ENCODE data around the gene STK32C.

STK32C gene

DNA sequence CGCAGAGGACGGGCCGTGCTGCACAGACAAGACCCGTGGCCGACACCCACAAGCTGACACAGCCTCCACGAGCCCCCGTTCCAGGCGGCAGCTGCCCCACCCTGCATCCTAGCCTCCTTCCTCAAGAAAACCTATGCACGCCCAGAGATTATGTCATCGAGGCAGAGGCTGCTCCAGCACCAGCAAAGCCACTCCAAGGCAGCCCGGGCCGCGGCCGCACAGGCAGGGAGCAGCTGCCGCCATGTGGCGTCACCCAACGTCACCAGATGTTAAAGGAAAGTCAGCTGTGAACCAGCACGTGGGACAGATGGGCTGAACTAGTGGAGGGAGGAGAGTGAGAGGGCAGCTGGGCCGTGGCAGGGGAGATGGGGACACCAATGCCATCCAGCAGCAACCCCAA, 59.8 kb downstream of the STK32C start:
- no peak for DNase-seq (ENCODE audit: low spot score)

GRCh38 chr10:132246296-132246695, 61.5 kb downstream of the STK32C start:
- no peak for DNase-seq (ENCODE audit: low spot score)

- DNase-seq (ENCODE audit: low spot score): no peak
Observed at GRCh38 chr10:132245056-132245455, 62.7 kb downstream of the STK32C start.

DNA sequence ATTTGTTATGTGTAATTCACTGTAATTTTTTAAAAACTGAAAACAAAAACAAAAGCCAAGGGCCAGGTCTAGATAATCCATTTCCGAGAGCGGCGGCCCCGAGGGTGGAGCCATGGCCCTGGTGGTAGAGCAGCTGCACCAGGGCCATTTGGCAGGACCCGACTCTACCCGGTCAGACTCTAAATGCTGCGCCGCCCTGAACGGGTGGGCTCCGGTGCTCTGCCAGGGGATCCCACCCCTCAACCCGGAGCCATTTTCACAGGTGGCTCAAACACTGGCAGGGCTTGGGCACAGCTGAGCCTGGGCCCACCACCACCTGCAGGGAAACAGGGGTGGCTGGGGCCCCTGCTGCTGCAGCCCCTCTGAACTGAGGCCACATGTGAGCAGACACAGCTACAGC, 64.1 kb downstream of the STK32C start:
- DNase-seq (ENCODE audit: low spot score): no peak

- DNase-seq (ENCODE audit: low spot score): no peak
Observed at GRCh38 chr10:132243141-132243540, 64.6 kb downstream of the STK32C start.

DNA sequence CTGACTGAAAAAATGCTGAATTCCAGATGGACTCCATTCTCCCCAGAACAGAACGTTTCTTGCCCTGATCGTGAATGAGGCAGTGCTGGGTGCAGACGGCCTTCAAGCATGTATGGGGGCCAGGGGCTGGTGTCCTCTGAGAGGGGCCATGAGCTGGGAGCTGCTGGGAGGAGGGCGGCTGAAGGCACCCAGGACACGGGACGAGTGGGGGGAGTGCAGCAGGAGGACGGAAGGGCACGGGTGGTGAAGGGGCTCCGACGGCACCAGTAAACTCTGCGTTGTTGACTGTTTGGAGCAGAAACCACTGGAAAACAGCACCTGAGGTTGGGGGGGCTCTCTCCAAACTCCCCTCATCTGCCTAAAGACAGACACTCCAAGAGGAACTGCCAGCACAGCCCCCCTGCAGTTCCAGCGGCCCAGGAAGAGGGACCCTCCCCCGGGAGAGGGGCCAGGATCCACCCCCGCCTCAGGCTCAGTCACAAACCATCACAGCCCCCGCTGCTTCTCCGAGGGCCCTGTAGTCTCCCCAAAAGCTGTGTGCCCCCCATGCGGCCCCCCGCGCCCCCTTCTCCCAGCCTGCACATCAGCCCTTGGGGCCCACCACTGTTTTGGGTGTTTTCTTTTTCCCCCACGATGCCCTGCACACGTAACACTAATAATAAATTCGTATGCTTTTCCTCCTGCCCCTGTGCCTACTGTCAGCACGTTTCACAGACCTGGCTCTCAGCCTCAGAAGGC, 65.5 kb downstream of the STK32C start:
- no peak for DNase-seq (ENCODE audit: low spot score)

DNA sequence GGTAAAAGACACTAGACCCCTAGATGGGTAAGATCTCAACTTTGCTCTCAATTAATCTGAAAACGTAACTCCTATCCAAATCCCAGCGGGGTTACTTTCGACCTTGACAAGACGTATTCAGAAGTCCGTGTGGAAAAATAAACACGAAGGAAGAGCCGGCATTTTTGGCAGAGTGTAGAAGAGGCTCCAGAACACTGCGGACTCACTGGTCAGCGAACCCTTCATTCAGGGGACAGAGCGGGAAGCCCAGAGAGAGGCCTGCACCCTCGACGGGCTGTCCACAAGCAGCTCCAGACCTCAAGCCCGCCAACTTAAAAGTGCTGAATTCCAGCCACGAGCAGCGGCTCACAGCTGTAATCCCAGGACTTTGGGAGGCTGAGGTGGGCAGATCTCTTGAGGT, 66.3 kb downstream of the STK32C start:
- DNase-seq (ENCODE audit: low spot score): no peak

GRCh38 chr10:132241086-132241485, 66.7 kb downstream of the STK32C start:
- no peak for DNase-seq (ENCODE audit: low spot score)

GRCh38 chr10:132240581-132240980, 67.2 kb downstream of the STK32C start:
- no peak for DNase-seq (ENCODE audit: low spot score)

DNA sequence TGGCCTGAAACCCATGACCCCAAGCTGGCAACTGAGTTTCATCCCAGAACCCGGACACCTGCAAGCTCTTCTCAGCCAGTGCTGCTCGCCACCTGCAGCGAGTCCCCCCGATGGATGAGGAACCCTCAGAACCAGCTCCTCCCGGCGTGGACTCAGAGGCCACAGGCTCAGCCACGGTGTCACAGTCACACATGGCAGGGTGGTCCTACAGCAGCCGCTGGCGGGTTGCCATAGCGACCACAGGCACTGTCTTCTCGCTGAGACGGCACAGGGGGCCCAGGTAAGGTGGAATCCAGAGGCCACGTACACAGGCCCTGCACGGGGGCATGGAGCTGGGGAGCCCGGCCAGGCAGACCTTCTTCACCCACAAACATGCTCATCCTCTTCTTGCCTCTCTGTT, 67.6 kb downstream of the STK32C start:
- no peak for DNase-seq (ENCODE audit: low spot score)

GRCh38 chr10:132239126-132240031, 68.4 kb downstream of the STK32C start:
- DNase-seq (ENCODE audit: low spot score): no peak

GRCh38 chr10:132238371-132239125, 69.2 kb downstream of the STK32C start:
- DNase-seq (ENCODE audit: low spot score): no peak

DNA sequence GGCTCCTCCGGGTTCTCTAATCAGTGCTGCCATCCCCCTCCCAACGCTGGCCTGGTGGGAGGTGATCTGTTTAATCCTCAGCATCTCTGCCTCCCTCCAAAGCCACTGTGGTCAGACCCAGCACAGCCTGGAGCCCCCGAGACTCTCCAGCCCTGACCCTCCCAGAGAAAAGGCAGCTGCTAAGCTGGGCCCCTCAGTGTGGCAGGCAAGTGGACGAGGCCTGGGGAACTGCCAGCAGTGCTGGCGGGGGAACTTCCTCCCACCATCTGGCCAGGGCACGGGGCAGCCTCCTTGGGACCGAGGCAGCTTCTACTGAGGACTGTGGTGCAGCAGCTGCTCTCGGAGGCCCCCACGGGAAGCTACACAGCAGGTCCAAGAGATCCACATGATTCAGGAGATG, 69.9 kb downstream of the STK32C start:
- DNase-seq (ENCODE audit: low spot score): no peak

- DNase-seq (ENCODE audit: low spot score): no peak
Observed at GRCh38 chr10:132237396-132237795, 70.4 kb downstream of the STK32C start.

DNA sequence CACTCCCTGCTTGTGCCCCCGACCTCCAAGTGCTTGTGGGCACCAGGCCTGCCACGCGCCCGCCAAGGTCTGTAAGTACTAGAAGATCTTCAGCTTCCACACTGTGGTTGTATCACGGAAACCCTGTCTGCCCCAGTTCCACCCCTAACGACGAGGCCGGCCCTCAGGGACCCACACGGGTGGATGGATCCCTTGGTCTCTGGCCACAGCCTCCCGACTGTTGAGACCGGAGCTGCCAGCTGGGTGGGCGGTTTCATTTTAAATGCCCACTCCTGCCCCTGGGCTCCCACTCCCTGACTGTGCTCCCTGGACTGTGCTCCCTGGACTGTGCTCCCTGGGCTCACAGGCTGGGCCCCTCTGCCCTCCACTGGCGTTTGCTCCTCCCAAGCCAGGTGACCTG, 70.9 kb downstream of the STK32C start:
- no peak for DNase-seq (ENCODE audit: low spot score)

DNA sequence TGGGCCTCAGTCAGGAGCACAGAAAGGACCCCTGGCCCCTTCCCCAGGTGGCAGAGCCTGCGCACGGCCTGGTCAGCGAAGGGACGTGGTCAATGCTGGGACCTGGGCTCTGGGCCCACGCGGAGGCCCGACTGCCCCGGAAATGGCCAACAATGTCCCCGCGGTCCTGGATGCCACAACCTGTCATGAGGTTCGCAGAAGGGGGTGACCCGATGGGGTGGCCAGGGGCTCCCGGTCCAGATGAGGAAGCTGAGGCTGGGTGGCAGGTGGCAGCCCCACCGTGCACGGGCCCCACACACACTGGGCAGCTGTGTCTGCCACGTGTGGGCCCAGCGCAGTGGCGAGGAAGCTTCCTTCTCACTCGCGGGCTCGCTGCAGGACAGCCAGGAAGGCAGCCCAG, 71.6 kb downstream of the STK32C start:
- no peak for DNase-seq (ENCODE audit: low spot score)

DNA sequence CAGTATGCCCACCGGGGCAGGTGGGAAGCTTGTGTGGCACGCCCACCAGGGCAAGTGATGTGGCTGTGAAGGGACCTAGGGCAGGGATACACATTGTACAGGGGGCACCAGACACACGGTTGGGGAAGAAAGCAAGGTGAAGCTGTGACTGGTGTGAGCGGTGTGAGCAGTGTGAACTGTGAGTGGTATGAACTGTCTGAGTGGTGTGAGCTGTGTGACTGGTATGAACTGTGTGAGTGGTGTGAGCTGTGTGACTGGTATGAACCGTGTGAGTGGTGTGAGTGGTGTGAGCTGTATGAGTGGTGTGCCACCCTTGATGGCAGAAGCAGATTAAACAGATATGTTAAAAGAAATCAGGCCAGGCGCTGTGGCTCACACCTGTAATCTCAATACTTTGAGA, 72.9 kb downstream of the STK32C start:
- DNase-seq (ENCODE audit: low spot score): no peak

DNA sequence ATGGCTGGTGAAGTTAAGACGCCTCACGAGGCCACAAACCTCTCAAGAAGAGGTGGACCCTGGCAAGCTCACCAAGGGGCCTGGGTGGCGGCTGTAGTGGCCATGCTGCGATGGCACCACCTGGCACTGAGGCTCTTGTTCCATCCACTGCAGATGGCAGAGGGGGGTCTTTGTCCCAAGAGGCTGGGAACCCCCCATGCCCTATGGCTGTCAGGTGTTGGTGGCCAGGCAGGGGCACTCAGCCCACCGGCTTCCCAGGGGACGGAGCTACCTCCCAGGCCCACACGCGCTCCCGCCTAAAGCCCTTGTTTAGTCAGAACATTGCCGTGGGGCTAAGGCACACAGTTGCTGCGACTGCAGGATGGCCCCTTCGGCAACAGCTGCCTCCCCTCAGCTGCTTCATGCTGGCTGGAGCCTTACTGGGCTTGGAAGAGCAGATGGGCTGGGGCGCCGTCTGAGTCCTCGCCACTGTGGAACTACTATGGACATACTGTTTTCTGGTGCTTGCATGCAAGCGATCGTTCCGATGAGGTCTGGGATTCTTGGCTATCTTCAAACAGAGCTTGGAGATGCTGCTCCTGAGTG, 74.2 kb downstream of the STK32C start:
- no peak for DNase-seq (ENCODE audit: low spot score)

DNA sequence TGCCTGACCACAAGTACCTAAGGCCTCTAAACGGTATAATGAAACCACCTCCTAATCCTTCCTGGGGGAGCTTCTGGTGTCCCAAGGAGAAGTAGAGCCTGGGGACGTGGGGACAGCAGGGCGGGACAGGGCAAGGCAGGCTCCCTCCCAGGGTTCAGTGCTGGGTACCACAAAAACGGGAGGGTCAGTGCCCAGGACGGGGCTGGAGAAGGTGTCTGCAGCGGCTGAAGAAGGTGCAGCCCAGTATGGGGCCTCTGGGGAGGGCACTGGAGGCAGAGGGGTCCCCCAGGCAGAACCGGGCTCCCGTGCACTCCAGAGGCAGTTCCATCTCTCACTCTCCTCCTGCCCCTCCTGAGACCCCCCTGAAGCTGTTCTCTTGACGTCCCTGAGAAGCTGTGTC, 74.8 kb downstream of the STK32C start:
- no peak for DNase-seq (ENCODE audit: low spot score)

DNA sequence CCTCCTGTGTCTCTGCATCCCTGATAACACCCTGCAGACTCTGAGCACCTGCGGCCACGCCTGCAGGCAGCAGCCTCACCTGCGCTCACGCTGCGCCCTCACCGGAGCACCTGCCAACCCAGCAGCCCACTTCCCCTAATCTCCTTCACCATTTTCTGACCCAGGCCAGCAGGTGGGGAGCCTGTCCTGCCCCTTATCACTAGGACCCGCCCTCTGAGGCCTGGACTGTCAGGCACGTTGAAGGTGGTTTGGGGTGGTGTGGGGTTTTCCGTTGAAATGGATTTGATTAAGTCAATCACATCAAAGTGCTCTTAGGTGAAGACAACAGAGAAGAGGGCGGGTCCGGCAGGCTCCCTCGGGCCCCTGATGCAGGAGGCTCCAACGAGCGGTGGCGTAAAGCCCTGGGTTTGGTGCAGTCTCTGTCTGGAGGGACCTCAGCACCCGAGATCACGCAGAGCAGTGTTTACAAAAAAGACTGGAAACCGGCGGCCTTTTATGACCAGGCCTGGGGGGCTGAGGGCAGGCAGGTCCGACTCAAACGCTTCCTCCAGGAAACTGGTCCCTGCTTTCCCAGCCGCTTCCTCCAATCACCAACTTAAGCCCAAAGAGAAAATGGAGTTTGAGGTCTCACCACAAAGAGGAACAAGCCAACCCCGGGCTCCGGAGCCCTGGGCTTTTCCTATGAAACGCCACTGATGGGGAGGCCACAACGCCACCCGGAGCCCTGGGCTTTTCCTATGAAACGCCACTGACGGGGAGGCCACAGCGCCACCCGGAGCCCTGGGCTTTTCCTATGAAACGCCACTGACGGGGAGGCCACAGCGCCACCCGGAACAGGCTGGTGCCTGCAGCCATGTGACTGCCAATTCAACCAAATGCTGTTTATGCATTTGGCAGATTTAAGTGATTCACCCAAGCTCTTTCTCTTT, 75.5 kb downstream of the STK32C start:
- DNase-seq (ENCODE audit: low spot score): no peak

GRCh38 chr10:132231656-132232022, 76.1 kb downstream of the STK32C start:
- DNase-seq (ENCODE audit: low spot score): no peak

Data from LoVo (cell line).